Hindlimb muscle (tissue), 1 donor: ENCODE measurements around the gene FAM76B. TPM values are rescaled to one million over a fixed set of nuclear protein-coding genes. Genes with fewer than 3 reads are reported as not detected.

Experiments
- DNase-seq: peaks from one replicate; pipeline ENCODE4 v3.0.0-alpha.2; 2013
- polyA plus RNA-seq: library from polyadenylated mRNA; unstranded; fragments of 120-200 nt; gene quantifications from one replicate; pipeline ENCODE4 v1.2.1, GENCODE V29; 2013; ENCODE audit not compliant: insufficient read length

Gene FAM76B
- polyA plus RNA-seq, 1 donor, result 23.3 TPM

GRCh38 chr11:95728790-95729189, 60.8 kb downstream of the FAM76B start:
- DNase-seq, result no peak

GRCh38 chr11:95728094-95728493, 61.5 kb downstream of the FAM76B start:
- DNase-seq, result no peak

GRCh38 chr11:95727620-95728019, 62.0 kb downstream of the FAM76B start:
- DNase-seq, result no peak

GRCh38 chr11:95727111-95727510, 62.5 kb downstream of the FAM76B start:
- no peak for DNase-seq

GRCh38 chr11:95725196-95725595, 64.4 kb downstream of the FAM76B start:
- DNase-seq, result no peak

- no peak for DNase-seq
Observed at GRCh38 chr11:95723361-95723942, 66.1 kb downstream of the FAM76B start.

DNA sequence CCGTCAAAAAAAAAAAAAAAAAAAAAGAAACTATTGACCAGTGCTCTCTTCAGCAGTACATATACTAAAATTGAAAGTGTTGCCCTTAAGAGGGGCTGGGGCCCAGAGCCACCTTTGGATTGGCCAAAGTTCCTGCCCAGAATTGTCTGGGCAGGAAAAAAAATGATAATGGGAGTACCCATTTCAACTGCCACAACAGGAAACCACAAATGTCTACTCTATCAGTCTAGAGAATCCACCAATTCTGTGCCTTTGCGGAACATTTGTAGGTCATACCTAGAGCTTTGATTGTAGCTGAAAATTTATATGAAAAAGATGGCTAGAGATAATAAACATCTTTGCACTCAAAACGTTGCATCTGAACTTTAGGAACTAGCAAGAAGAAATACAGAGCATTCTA, 69.4 kb downstream of the FAM76B start:
- no peak for DNase-seq

Other genes starting within 250 kb of the FAM76B start
- 50.0 TPM for gene CEP57, start 716 bp upstream of the FAM76B start, polyA plus RNA-seq
- gene MTMR2, start 134.3 kb upstream of the FAM76B start, polyA plus RNA-seq, result 23.6 TPM